Tibial nerve (tissue), 4 donors: ENCODE results near the gene ZNF493.

Experiments
- CTCF ChIP-seq, 5 experiments: fragments of 200-600 bp in 3 of 5; fragments of 450-650 bp in 2 of 5; sonication (generic) in 3 of 5; IDR thresholded peaks; one replicate each; pipeline ENCODE4 v1.5.1; 2016 to 2019; ENCODE audit warnings: antibody characterized with exemption in 5 of 5, mild to moderate bottlenecking in 3 of 5, moderate library complexity in 2 of 5
- EP300 ChIP-seq, 2 donors: sonication (generic); formaldehyde crosslinking; IDR thresholded peaks; one replicate each; pipeline ENCODE4 v1.6.1; 2017; ENCODE audit warnings: antibody characterized with exemption in 2 of 2, mild to moderate bottlenecking in 1 of 2
- POLR2A ChIP-seq, 2 donors: fragments of 450-650 bp; IDR thresholded peaks; one replicate each; pipeline ENCODE4 v1.6.1; 2017; ENCODE audit warnings: antibody characterized with exemption in 2 of 2, mild to moderate bottlenecking in 2 of 2, moderate library complexity in 2 of 2

DNA sequence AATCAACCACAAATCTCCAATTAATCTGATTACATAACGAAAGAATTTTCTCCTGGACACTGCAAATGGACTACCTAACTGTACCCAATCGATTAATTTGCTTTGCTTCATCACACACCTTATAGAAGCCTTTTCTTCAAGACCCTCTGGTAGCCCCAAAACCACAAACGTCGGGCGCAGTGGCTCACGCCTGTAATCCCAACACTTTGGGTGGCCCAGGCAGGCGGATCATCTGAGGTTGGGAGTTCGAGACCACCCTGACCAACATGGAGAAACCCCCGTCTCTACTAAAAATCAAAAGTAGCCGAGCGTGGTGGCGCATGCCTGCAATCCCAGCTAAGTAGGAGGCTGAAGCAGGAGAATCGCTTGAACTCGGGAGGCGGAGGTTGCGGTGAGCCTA, 65.6 kb downstream of the ZNF493 start:
- no peak for TF ChIP-seq CTCF (IDR thresholded peaks at IDR 0.05)
- no peak for TF ChIP-seq EP300 (IDR thresholded peaks at IDR 0.05)
- TF ChIP-seq POLR2A (IDR thresholded peaks at IDR 0.05) = no peak
